K562 (cell line): Measurements from ENCODE around the gene RALY. TPM values are rescaled to one million over a fixed set of nuclear protein-coding genes. Genes with fewer than 3 reads are reported as not detected.
A peak's percentile ranks its signal among the peaks of the same experiment; 100 is the strongest.

Experiments
- ATAC-seq: fragments of 200-7000 bp; cut with Tn5 transposase; 3 replicates; pipeline ENCODE4 v1.9.1; 2020; ENCODE audit warnings: moderate library complexity
- BruUV-seq: library from RNA; stranded (reverse); fragments of 400-500 nt; replicated peaks from 2 replicates; lab custom pipeline; 2021; lab: Mats Ljungman, UMichigan
- CTCF ChIA-PET: fragments of 300-600 bp; formaldehyde crosslinking; extraction: SDS; loops from one replicate; lab custom pipeline; 2021; ENCODE audit warnings: low intra/inter-chr PET ratio; lab: Yijun Ruan, JAX
- POLR2A ChIA-PET: fragments of 300-600, 350-650 bp; sonication (Branson Sonifier 250); formaldehyde crosslinking; extraction: SDS; loops from one replicate; lab custom pipeline; 2021; ENCODE audit warnings: antibody characterized with exemption, inconsistent platforms; lab: Yijun Ruan, JAX
- DNase-seq, 4 experiments: peaks; one replicate each; pipeline versions ENCODE4 v3.0.0 to v3.0.0-alpha.2; 2011 to 2018; ENCODE audit warnings: low spot score in 3 of 4, mixed read lengths in 3 of 4; ENCODE audit errors: extremely low read depth in 1 of 4
- FAIRE-seq: peaks from 2 replicates; lab custom pipeline; 2011; peaks lifted over from hg19 to GRCh38; lab: Jason Lieb, UNC
- H2AFZ ChIP-seq: 2 replicates; pipeline ENCODE4 v1.6.0; 2011; ENCODE audit warnings: low read depth, low read length, control low read depth, inconsistent platforms
- H3K27ac ChIP-seq: fragments of 200-600 bp; 3 replicates; pipeline ENCODE4 v1.8.0; 2011; ENCODE audit warnings: low read depth, mild to moderate bottlenecking, control low read depth, inconsistent platforms, low read length, moderate library complexity, mixed read lengths; ENCODE audit errors: extremely low read depth
- H3K27me3 ChIP-seq, 2 experiments: fragments of 300-600 bp in 1 of 2; 2 replicates in 1 of 2; 3 replicates in 1 of 2; pipeline versions ENCODE4 v1.6.0 to v1.8.0; 2011; ENCODE audit warnings: inconsistent platforms in 2 of 2, low read length in 2 of 2, mild to moderate bottlenecking in 1 of 2, mixed read lengths in 1 of 2, moderate library complexity in 1 of 2; ENCODE audit not compliant: control insufficient read depth in 2 of 2, insufficient read depth in 2 of 2
- H3K36me3 ChIP-seq: fragments of 300-600 bp; 3 replicates; pipeline ENCODE4 v1.8.0; 2011; ENCODE audit warnings: mild to moderate bottlenecking, low read length, inconsistent platforms; ENCODE audit not compliant: control insufficient read depth, insufficient read depth
- H3K4me1 ChIP-seq, 2 experiments: fragments of 200-600 bp in 1 of 2; replicated peaks in 1 of 2; 2 replicates in 1 of 2; 3 replicates in 1 of 2; pipeline versions ENCODE4 v1.5.1 to v1.8.0; 2011; ENCODE audit warnings: inconsistent platforms in 2 of 2, low read length in 2 of 2, mild to moderate bottlenecking in 1 of 2, mixed read lengths in 1 of 2, moderate library complexity in 1 of 2; ENCODE audit not compliant: control insufficient read depth in 2 of 2, insufficient read depth in 2 of 2
- H3K4me2 ChIP-seq: 2 replicates; pipeline ENCODE4 v1.6.1; 2011; ENCODE audit warnings: low read length, control low read depth, inconsistent platforms, mixed read lengths; ENCODE audit not compliant: insufficient read depth
- H3K4me3 ChIP-seq: fragments of 200-600 bp; sonication (generic), shearing (Covaris generic); 2 replicates; pipeline ENCODE4 v1.5.1; 2016; ENCODE audit warnings: control low read depth, inconsistent platforms
- H3K79me2 ChIP-seq: fragments of 200-600 bp; 3 replicates; pipeline ENCODE4 v1.8.0; 2011; ENCODE audit warnings: low read length, inconsistent platforms; ENCODE audit not compliant: control insufficient read depth, insufficient read depth
- H3K9ac ChIP-seq, 2 experiments: 2 replicates each; pipeline versions ENCODE4 v1.6.0 to v1.6.1; 2011; ENCODE audit warnings: low read depth in 2 of 2, low read length in 2 of 2, control low read depth in 1 of 2, inconsistent platforms in 1 of 2, mild to moderate bottlenecking in 1 of 2, mixed read lengths in 1 of 2; ENCODE audit not compliant: insufficient read depth in 1 of 2
- H3K9me1 ChIP-seq: one replicate; pipeline ENCODE4 v1.6.0; 2011; ENCODE audit warnings: inconsistent platforms, mild to moderate bottlenecking, low read length, moderate library complexity; ENCODE audit not compliant: control insufficient read depth, insufficient read depth
- H3K9me3 ChIP-seq: replicated peaks from 2 replicates; pipeline ENCODE4 v1.5.1; 2011; ENCODE audit warnings: low read depth, low read length, inconsistent platforms; ENCODE audit not compliant: control insufficient read depth, insufficient read depth
- H4K20me1 ChIP-seq: replicated peaks from 2 replicates; pipeline ENCODE4 v1.6.1; 2011; ENCODE audit warnings: low read length, inconsistent platforms, mixed read lengths; ENCODE audit not compliant: control insufficient read depth, insufficient read depth
- ARNT ChIP-seq, 2 experiments: fragments of 450-650 bp; IDR thresholded peaks; 2 replicates each; pipeline ENCODE4 v1.6.1; 2016; ENCODE audit warnings: mild to moderate bottlenecking in 1 of 2
- BACH1 ChIP-seq: fragments of 200-800 bp; sonication (Bioruptor generic); IDR thresholded peaks from 2 replicates; pipeline ENCODE4 v1.6.1; 2016; ENCODE audit warnings: missing genetic modification characterization, missing compliant biosample characterization
- CEBPB ChIP-seq: fragments of 450-650 bp; IDR thresholded peaks from 2 replicates; pipeline ENCODE4 v1.6.1; 2016; ENCODE audit warnings: missing genetic modification characterization, missing compliant biosample characterization
- CHD1 ChIP-seq: fragments of 200-600 bp; sonication (generic); IDR thresholded peaks from one replicate; pipeline ENCODE4 v1.6.1; 2012; ENCODE audit warnings: mild to moderate bottlenecking, moderate library complexity, low read length, inconsistent platforms
- ETV5 ChIP-seq: sonication (generic); formaldehyde crosslinking; IDR thresholded peaks from 2 replicates; pipeline ENCODE4 v1.4.0; 2020; ENCODE audit warnings: low read depth, mild to moderate bottlenecking, missing genetic modification reagents
- KDM5B ChIP-seq: fragments of 200-600 bp; sonication (generic); IDR thresholded peaks from 2 replicates; pipeline ENCODE4 v1.6.1; 2012; ENCODE audit warnings: low read depth, mild to moderate bottlenecking, moderate library complexity, low read length, control low read depth, inconsistent platforms; ENCODE audit not compliant: insufficient replicate concordance
- MAFG ChIP-seq: fragments of 450-650 bp; conservative IDR thresholded peaks from 2 replicates; pipeline ENCODE4 v1.6.1; 2016; ENCODE audit warnings: missing genetic modification characterization, missing compliant biosample characterization
- POLR2A ChIP-seq: fragments of 450-650 bp; conservative IDR thresholded peaks from 2 replicates; pipeline ENCODE4 v1.6.1; 2016
- SMAD3 ChIP-seq: fragments of 450-650 bp; formaldehyde crosslinking; conservative IDR thresholded peaks from 2 replicates; pipeline ENCODE4 v1.4.0; 2020; ENCODE audit warnings: mild to moderate bottlenecking
- SMARCA4 ChIP-seq: fragments of 450-650 bp; IDR thresholded peaks from 2 replicates; pipeline ENCODE4 v1.6.1; 2016
- ZNF584 ChIP-seq: fragments of 200-800 bp; sonication (Bioruptor generic); IDR thresholded peaks from 2 replicates; pipeline ENCODE4 v1.6.1; 2016; ENCODE audit warnings: low read depth, mild to moderate bottlenecking, missing genetic modification characterization, missing compliant biosample characterization
- ZNF668 ChIP-seq: fragments of 250-450 bp; sonication (Bioruptor Pico); IDR thresholded peaks from 2 replicates; pipeline ENCODE4 v1.8.0; 2022; ENCODE audit warnings: mild to moderate bottlenecking, inconsistent platforms
- WGBS: fragments of 100-300 bp; shearing (Covaris generic); methylation state at CpG from one replicate; pipeline ENCODE4 v1.1.6; 2016; ENCODE audit warnings: low coverage, mixed read lengths; ENCODE audit not compliant: insufficient coverage; ENCODE audit errors: missing lambda C conversion rate; 5-methylcytosine and 5-hydroxymethylcytosine counted together
- in situ Hi-C: fragments of 300-500 bp; cut with MboI; formaldehyde crosslinking; loops from 4 replicates; pipeline ENCODE4 v1.15.0; 2018; ENCODE audit warnings: inconsistent platforms, mixed read lengths
- intact Hi-C: fragments of 100-400 bp; cut with micrococcal nuclease; formaldehyde crosslinking; loops from 2 replicates; pipeline ENCODE4 v1.14.2; 2022
- polyA plus RNA-seq, 8 experiments: library from polyadenylated mRNA; depleted of rRNA in 4 of 8; stranded (reverse) in 5 of 8; unstranded in 3 of 8; fragments of >200 nt; fragmentation: Nextera tagmentation in 2 of 8; fragmentation: Illumina TruSeq in 1 of 8; extraction: Ambion mirVana in 2 of 8; extraction: Trizol in 1 of 8; gene quantifications; 2 replicates each; pipeline versions ENCODE4 v1.2.1 to v1.2.3, GENCODE V29; 2011 to 2014; ENCODE audit warnings: inconsistent platforms in 1 of 8, missing spikeins in 1 of 8
- total RNA-seq, 7 experiments: library from RNA; depleted of rRNA in 6 of 7; stranded (reverse); fragments of >200 nt in 6 of 7; fragmentation: Illumina TruSeq in 2 of 7; extraction: Trizol in 2 of 7; gene quantifications; 2 replicates each; pipeline versions ENCODE4 v1.2.1 to v1.2.3, GENCODE V29; 2011 to 2021; ENCODE audit warnings: low replicate concordance in 1 of 7
- TF ChIP-seq, protein P1 (sequence below): sonication (generic); IDR thresholded peaks from 2 replicates; pipeline ENCODE4 v1.6.1; 2016
- TF ChIP-seq, protein P2 (sequence below), 2 experiments: IDR thresholded peaks; 2 replicates each; pipeline ENCODE4 v1.6.1; 2011; ENCODE audit warnings: borderline replicate concordance in 1 of 2, control low read depth in 1 of 2, low read depth in 1 of 2, low read length in 1 of 2, mild to moderate bottlenecking in 1 of 2, mixed read lengths in 1 of 2, moderate library complexity in 1 of 2; ENCODE audit not compliant: insufficient read depth in 1 of 2, insufficient read length in 1 of 2, poor library complexity in 1 of 2, severe bottlenecking in 1 of 2; ENCODE audit errors: extremely low read depth in 1 of 2
- TF ChIP-seq, protein P3 (sequence below): sonication (generic); formaldehyde crosslinking; IDR thresholded peaks from 2 replicates; pipeline ENCODE4 v1.8.0; 2023; ENCODE audit warnings: mild to moderate bottlenecking, missing genetic modification reagents

Gene RALY
- total and polyA plus RNA-seq, 9 of the 15 experiments (the other 6 are each of a cell fraction or from before 2014, with no cell fraction given): 0.80 to 207 (median 128) TPM

DNA sequence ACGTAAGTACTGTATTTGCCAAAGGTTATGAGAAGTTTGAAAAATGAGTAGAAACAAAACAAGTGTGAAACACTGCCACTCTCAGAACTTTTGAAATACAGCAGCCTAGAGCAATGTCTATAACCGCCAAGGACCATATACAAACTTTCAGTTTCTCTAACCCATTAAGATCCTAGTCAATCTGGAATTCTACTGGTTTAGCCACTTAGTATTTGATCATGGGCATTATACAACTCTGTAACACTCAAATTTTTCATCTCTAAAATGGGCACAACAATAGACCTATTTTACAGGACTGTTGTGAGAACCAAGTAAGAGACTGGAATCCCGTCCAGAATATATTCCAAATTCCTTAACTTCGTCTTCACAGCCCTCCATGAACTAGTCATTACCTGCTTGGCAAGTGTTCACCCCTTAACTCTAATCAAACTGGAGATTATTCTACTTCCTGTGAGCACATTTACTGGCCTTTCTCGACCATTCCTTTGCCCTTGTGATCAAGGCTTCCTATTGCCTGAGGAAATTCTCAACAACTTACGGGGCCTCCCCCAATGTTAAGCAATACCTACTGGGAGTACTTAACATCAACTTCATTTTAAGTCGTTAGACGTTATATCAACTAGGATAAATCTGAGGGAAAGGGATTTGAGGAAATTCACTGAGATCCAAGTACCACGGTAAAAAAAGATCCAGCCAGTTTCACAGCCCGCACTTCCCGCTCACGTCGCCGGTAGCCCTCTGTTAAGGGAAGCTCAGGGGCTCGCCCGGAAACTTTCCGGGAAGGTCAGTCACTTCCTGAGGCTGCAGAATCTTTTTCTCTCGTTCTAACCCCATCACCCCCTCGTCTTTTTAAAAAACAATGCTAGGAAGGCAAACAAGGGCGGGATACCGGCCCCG lies 117.3 kb downstream of the RALY start:
- FAIRE-seq (no peak), ATAC-seq (0 out of 3 replicates have a peak, but pooled peaks have one; percentile 3), DNase-seq (peak in 1 of 4 experiments; percentile 29)
- H3K79me2 ChIP-seq: peaks cover 62% of the 10 kb centered on the region
- intact Hi-C loops (loop anchor here (2.0 kb wide), 1 partner anchor 118 kb away; the partner anchor contains the start of gene RALY), in situ Hi-C loops (no loop called here)
- ChIA-PET CTCF (interaction anchor here (1.0 kb wide), 1 partner anchor 178 kb away, joined by 3 read pairs; no protein-coding TSS in a partner anchor), POLR2A (interaction anchor here (0.6 to 2.8 kb wide), 7 partner anchors 9 to 331 kb away, joined by 3 to 32 read pairs (median 8); no protein-coding TSS in a partner anchor)
- WGBS: under 1% methylated on average over 19 of the region's 22 CpGs
- H3K9me1 ChIP-seq: peaks cover 5% of the 10 kb centered on the region
- H3K9ac ChIP-seq: peak overlapping the region; percentile 100
- no TSS peak for BruUV-seq
- no peaks in the 10 kb centered on the region for H3K9me3 ChIP-seq
- H4K20me1 ChIP-seq: peaks cover 43% of the 10 kb centered on the region
- H2AFZ ChIP-seq: 0 out of 2 replicates have a peak overlapping the region, but pooled peaks have one; percentile 37
- peak overlapping the region; percentile 99 for H3K27ac ChIP-seq
- peaks cover 51% of the 10 kb centered on the region for H3K36me3 ChIP-seq
- peak overlapping the region; percentile 99 for H3K4me3 ChIP-seq
- no peaks in the 10 kb centered on the region for H3K27me3 ChIP-seq
- peaks cover 18% of the 10 kb centered on the region in 2 experiments; a peak in 4 of 5 replicates for H3K4me1 ChIP-seq
- H3K4me2 ChIP-seq: peak overlapping the region; percentile 99
- TF ChIP-seq SMAD3 (CRISPR knock-in tag) (no peak), MAFG (tag) (no peak), SMARCA4 (no peak), POLR2A (0 out of 2 replicates have a peak, but pooled peaks have one; percentile 5), KDM5B (peak; percentile 46), ARNT (IDR thresholded peaks at IDR 0.05) (0 out of 4 replicates have a peak, but pooled peaks of 1 of the 2 experiments have one; percentile 19), ZNF668 (CRISPR knock-in tag) (no peak), CEBPB (tag) (peak; percentile 87), CHD1 (peak; percentile 3), BACH1 (tag) (0 out of 2 replicates have a peak, but pooled peaks have one; percentile 26), ZNF584 (CRISPR knock-in tag) (no peak), ETV5 (CRISPR knock-in tag) (no peak)
- TF ChIP-seq, protein P1, sequence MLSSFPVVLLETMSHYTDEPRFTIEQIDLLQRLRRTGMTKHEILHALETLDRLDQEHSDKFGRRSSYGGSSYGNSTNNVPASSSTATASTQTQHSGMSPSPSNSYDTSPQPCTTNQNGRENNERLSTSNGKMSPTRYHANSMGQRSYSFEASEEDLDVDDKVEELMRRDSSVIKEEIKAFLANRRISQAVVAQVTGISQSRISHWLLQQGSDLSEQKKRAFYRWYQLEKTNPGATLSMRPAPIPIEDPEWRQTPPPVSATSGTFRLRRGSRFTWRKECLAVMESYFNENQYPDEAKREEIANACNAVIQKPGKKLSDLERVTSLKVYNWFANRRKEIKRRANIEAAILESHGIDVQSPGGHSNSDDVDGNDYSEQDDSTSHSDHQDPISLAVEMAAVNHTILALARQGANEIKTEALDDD: peak; percentile 85
- TF ChIP-seq, protein P2, sequence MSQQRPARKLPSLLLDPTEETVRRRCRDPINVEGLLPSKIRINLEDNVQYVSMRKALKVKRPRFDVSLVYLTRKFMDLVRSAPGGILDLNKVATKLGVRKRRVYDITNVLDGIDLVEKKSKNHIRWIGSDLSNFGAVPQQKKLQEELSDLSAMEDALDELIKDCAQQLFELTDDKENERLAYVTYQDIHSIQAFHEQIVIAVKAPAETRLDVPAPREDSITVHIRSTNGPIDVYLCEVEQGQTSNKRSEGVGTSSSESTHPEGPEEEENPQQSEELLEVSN (IDR thresholded peaks at IDR 0.05; ENCODE audit: borderline replicate concordance in 1 of 2, extremely low read depth in 1 of 2, insufficient read depth in 1 of 2, insufficient read length in 1 of 2, low read depth in 1 of 2, low read length in 1 of 2, poor library complexity in 1 of 2, severe bottlenecking in 1 of 2): no peak
- TF ChIP-seq, protein P3, sequence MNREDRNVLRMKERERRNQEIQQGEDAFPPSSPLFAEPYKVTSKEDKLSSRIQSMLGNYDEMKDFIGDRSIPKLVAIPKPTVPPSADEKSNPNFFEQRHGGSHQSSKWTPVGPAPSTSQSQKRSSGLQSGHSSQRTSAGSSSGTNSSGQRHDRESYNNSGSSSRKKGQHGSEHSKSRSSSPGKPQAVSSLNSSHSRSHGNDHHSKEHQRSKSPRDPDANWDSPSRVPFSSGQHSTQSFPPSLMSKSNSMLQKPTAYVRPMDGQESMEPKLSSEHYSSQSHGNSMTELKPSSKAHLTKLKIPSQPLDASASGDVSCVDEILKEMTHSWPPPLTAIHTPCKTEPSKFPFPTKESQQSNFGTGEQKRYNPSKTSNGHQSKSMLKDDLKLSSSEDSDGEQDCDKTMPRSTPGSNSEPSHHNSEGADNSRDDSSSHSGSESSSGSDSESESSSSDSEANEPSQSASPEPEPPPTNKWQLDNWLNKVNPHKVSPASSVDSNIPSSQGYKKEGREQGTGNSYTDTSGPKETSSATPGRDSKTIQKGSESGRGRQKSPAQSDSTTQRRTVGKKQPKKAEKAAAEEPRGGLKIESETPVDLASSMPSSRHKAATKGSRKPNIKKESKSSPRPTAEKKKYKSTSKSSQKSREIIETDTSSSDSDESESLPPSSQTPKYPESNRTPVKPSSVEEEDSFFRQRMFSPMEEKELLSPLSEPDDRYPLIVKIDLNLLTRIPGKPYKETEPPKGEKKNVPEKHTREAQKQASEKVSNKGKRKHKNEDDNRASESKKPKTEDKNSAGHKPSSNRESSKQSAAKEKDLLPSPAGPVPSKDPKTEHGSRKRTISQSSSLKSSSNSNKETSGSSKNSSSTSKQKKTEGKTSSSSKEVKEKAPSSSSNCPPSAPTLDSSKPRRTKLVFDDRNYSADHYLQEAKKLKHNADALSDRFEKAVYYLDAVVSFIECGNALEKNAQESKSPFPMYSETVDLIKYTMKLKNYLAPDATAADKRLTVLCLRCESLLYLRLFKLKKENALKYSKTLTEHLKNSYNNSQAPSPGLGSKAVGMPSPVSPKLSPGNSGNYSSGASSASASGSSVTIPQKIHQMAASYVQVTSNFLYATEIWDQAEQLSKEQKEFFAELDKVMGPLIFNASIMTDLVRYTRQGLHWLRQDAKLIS: peak; percentile 25; the same call in 1 of the 2 replicates
